Cardiac fibroblast (primary cell): ENCODE measurements around the gene TSNAX.

Experiments used
- DNase-seq, 2 donors: peaks; one replicate each; pipeline versions ENCODE4 v3.0.0 to v3.0.0-alpha.2; 2010; ENCODE audit warnings: low read depth in 2 of 2
- H3K4me3 ChIP-seq, 2 donors: replicated peaks in 1 of 2; 1 replicate in 1 of 2; 2 replicates in 1 of 2; pipeline ENCODE4 v1.5.1; 2011; ENCODE audit warnings: low read depth in 2 of 2, low read length in 2 of 2, mild to moderate bottlenecking in 2 of 2, moderate library complexity in 1 of 2
- TF ChIP-seq, protein P1 (sequence below): IDR thresholded peaks from one replicate; pipeline ENCODE4 v1.5.1; 2011; ENCODE audit warnings: low read depth, mild to moderate bottlenecking, low read length, inconsistent platforms

Gene TSNAX

DNA sequence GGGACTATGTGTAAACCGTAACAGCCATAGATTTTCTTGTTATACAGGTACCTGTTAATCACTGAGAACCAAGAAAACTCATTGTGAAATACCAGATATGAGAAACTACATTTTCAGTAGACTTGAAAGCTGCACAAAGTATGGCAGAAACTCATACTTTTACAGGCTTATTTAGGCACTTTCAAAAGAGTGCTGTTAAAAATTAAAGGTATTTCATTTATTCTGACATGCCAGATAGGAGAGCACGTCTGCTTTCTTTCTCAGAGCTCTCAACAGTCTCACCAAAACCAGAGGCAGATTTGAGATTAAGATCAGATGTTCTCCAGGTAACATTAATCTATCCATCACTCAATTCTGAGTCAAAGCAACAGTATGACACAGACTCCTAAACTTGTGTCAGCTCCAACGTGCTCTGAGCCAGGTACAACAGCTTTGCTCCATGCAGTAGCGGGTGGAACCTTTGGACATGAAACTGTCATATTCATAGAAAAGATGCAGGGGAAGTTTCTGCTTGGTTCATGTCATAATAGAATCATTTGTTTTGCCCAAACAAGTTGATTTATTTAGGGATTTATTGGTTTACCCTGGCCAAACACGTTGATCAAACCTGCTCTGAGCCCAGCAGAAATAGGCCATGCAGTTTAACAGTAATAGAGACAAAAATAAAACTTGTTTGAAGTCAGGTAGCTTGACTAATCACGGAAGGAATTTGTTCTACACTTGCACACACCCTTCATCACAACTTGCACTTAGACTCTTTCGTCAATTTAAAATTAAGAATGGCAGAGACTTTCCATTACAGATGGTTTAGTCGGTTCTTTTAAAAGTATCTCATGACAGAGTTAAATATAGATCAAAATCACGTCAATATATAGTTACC, 20.8 kb upstream of the TSNAX start:
- TF ChIP-seq, protein P1, sequence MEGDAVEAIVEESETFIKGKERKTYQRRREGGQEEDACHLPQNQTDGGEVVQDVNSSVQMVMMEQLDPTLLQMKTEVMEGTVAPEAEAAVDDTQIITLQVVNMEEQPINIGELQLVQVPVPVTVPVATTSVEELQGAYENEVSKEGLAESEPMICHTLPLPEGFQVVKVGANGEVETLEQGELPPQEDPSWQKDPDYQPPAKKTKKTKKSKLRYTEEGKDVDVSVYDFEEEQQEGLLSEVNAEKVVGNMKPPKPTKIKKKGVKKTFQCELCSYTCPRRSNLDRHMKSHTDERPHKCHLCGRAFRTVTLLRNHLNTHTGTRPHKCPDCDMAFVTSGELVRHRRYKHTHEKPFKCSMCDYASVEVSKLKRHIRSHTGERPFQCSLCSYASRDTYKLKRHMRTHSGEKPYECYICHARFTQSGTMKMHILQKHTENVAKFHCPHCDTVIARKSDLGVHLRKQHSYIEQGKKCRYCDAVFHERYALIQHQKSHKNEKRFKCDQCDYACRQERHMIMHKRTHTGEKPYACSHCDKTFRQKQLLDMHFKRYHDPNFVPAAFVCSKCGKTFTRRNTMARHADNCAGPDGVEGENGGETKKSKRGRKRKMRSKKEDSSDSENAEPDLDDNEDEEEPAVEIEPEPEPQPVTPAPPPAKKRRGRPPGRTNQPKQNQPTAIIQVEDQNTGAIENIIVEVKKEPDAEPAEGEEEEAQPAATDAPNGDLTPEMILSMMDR, result no peak
- DNase-seq, result no peak

DNA sequence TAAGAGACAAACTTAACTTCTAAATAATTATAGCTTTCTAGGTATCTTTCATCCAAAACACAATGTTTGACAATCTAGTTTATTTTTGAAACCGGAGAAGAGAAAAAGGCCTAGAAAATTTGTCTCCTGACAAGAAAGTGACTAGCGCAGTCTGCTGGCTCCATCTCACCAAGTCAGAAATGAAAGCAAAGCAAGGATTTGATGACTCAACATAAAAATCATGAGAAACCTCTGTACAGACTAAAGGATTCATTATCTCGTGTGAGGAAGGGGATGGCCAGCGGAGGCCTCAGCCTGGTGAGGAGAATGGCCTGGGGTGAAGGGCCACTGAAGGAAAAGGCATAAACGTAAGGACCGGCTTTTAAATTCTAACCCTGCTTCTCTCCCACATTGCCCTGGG, 20.0 kb upstream of the TSNAX start:
- DNase-seq, result peak in 1 of 2 donors; percentile 18
- no peak overlapping the region for H3K4me3 ChIP-seq
- TF ChIP-seq, protein P1, result no peak

More for the DNA sequence above, 20.8 kb upstream of the TSNAX start:
- H3K4me3 ChIP-seq, result no peak overlapping the region

DNA sequence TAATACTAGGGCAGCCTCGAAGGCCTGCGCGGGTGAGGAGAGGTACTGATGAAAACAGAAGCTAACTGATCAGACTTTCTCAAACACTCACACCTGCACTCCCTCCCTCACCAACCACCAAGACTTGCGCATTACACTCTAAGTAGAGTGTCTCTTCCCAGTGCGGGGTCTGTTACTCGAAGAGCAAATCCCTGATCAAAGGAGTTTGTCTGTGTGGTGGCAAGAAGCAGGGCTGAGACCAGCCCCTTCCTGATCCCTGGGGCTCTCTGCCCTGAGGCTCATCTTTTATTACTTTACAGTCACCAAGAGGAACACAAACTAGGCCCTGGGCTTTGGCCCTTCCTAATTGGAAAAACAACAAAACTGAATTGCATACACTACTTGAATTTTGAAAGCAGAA, 19.5 kb upstream of the TSNAX start:
- no peak overlapping the region for H3K4me3 ChIP-seq
- TF ChIP-seq, protein P1, result no peak
- DNase-seq, result no peak

DNA sequence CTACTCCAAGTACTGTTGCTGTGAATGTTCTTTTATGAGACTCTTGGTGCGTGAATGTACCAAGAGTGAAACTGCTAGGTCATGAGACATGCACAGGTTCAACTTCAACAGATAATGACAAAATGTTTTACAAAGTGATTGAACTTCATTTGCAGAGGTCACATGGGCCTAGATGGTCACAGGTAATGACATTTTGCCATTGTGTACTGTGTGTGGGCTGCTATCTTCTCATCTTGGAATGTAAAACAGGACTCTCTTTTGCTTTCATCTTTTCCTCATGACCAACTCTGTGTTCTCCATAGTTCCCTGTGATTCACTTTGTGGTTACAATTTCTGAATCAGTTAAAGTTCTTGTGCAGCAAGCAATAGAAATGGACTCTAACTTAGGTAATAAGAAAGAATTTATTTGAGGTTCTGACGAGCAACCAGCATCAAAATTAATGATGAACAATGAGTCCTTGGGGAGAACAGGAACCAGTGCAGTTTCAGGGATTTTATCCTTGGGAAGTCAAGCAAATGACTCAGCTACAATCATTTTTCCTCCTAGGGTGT, 16.2 kb upstream of the TSNAX start:
- DNase-seq, result peak; percentile 34 to 83
- H3K4me3 ChIP-seq, result no peak overlapping the region
- TF ChIP-seq, protein P1, result no peak

DNA sequence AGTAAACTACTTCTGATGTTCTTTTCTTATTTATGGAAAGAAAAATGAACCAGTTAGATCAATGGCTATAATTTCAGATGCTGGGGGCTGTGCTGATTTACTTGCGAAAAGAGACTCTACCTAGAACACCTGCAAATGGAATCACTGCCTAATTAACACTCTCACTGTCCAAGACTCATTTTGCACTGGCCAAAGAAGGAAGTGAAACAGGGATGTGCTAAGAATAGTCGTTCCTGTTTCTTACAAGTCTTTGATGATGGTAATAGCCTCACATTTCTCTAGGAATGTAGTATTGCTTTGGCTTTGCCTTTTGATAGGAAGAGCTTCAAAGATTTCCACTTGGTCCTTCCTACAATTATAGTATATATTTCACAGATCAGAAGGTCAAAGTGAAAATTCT, 12.7 kb upstream of the TSNAX start:
- no peak for DNase-seq
- no peak overlapping the region for H3K4me3 ChIP-seq
- TF ChIP-seq, protein P1, result no peak

DNA sequence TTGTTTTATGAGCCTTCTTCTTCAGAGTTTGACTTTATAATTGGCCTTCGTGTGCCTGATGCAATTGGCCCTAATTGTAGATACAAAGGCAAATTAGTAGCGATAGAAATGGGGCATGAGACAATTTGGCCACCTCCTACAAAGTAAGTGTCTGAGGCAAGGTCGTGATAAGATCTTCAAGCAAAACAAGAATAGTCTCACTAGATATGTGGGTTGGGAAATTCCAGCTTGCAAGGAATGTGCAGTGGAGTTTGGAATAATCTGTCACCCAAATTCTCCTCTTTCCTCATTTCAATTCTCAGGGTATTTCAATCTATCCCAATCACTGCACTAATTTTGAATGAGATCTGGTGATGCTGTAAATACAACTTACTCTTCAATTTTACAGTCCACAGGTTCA, 11.4 kb upstream of the TSNAX start:
- TF ChIP-seq, protein P1, result no peak
- DNase-seq, result no peak
- H3K4me3 ChIP-seq, result no peak overlapping the region
